ENCODE results near the gene LRRC45. TPM values are rescaled to one million over a fixed set of nuclear protein-coding genes. Genes with fewer than 3 reads are reported as not detected.

LRRC45 gene
- total RNA-seq, 2 donors from 2014 or later: 22.2 to 24.1 TPM

- Histone ChIP-seq H3K36me3 (peaks cover 47 to 48% of the 10 kb centered on the region in 2 donors), H3K27me3 (replicated peaks; ENCODE audit: insufficient read depth) (no peaks in the 10 kb centered on the region), H3K4me3 (no peak overlapping the region), H3K27ac (no peak overlapping the region), H3K4me1 (replicated peaks) (no peaks in the 10 kb centered on the region), H3K9me3 (no peaks in the 10 kb centered on the region)
- 91% methylated on average over 36 of the region's 36 CpGs for WGBS
- TF ChIP-seq POLR2A (IDR thresholded peaks at IDR 0.05) (no peak), POLR2AphosphoS5 (IDR thresholded peaks at IDR 0.05) (no peak)
- TF ChIP-seq, protein P1, sequence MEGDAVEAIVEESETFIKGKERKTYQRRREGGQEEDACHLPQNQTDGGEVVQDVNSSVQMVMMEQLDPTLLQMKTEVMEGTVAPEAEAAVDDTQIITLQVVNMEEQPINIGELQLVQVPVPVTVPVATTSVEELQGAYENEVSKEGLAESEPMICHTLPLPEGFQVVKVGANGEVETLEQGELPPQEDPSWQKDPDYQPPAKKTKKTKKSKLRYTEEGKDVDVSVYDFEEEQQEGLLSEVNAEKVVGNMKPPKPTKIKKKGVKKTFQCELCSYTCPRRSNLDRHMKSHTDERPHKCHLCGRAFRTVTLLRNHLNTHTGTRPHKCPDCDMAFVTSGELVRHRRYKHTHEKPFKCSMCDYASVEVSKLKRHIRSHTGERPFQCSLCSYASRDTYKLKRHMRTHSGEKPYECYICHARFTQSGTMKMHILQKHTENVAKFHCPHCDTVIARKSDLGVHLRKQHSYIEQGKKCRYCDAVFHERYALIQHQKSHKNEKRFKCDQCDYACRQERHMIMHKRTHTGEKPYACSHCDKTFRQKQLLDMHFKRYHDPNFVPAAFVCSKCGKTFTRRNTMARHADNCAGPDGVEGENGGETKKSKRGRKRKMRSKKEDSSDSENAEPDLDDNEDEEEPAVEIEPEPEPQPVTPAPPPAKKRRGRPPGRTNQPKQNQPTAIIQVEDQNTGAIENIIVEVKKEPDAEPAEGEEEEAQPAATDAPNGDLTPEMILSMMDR (IDR thresholded peaks at IDR 0.05): no peak
- intact Hi-C loops (cut with DNase I): no loop called here
- no peak for DNase-seq (ENCODE audit: low spot score)
Measured at GRCh38 chr17:82080048-82080788, 57.1 kb downstream of the LRRC45 start.

Other genes with a start within 250 kb of the LRRC45 start
- under 1 TPM in 1 of 2 donors, not detected in 1; 0.97 TPM for gene GCGR, start 219.2 kb upstream of the LRRC45 start, total RNA-seq
- 100 to 1,000 TPM in 1 of 2 donors, 10 to 100 TPM in 1; 83.6 to 150 TPM for gene MCRIP1, start 190.0 kb upstream of the LRRC45 start, total RNA-seq
- gene PPP1R27, start 188.3 kb upstream of the LRRC45 start, total RNA-seq: 1 to 10 TPM in 1 of 2 donors, not detected in 1; 1.6 TPM
- 1,000 to 10,000 TPM in 1 of 2 donors, 100 to 1,000 TPM in 1; 509 to 2,101 TPM for gene P4HB, start 162.8 kb upstream of the LRRC45 start, total RNA-seq
- 100 to 1,000 TPM; 193 to 274 TPM for gene ARHGDIA, start 152.0 kb upstream of the LRRC45 start, total RNA-seq
- gene ALYREF, start 131.7 kb upstream of the LRRC45 start, total RNA-seq: 100 to 1,000 TPM in 1 of 2 donors, 10 to 100 TPM in 1; 83.9 to 108 TPM
- 100 to 1,000 TPM; 128 to 278 TPM for gene ANAPC11, start 131.6 kb upstream of the LRRC45 start, total RNA-seq
- gene NPB, start 121.1 kb upstream of the LRRC45 start, total RNA-seq: 10 to 100 TPM in 1 of 2 donors, 1 to 10 TPM in 1; 9.8 to 10.9 TPM
- 10 to 100 TPM; 51.4 to 69.2 TPM for gene PCYT2, start 111.9 kb upstream of the LRRC45 start, total RNA-seq
- 10 to 100 TPM; 22.4 to 39.9 TPM for gene SIRT7, start 105.1 kb upstream of the LRRC45 start, total RNA-seq
- gene MAFG, start 95.6 kb upstream of the LRRC45 start, total RNA-seq: 10 to 100 TPM; 11.3 to 27.7 TPM
- gene PYCR1, start 86.0 kb upstream of the LRRC45 start, total RNA-seq: 10 to 100 TPM; 35.0 to 91.2 TPM
- gene MYADML2, start 76.1 kb upstream of the LRRC45 start, total RNA-seq: under 1 TPM in 1 of 2 donors, not detected in 1; 0.14 TPM
- 1 to 10 TPM in 1 of 2 donors, under 1 TPM in 1; 0.50 to 8.3 TPM for gene NOTUM, start 62.1 kb upstream of the LRRC45 start, total RNA-seq
- gene ASPSCR1, start 45.7 kb upstream of the LRRC45 start, total RNA-seq: 10 to 100 TPM; 30.7 to 39.7 TPM
- gene CENPX, start 427 bp upstream of the LRRC45 start, total RNA-seq: 100 to 1,000 TPM in 1 of 2 donors, 10 to 100 TPM in 1; 84.9 to 263 TPM
- gene RAC3, start 8.4 kb downstream of the LRRC45 start, total RNA-seq: 10 to 100 TPM; 41.8 to 93.9 TPM
- gene DCXR, start 14.4 kb downstream of the LRRC45 start, total RNA-seq: 100 to 1,000 TPM; 235 to 744 TPM
- 10 to 100 TPM; 48.8 to 92.7 TPM for gene RFNG, start 28.5 kb downstream of the LRRC45 start, total RNA-seq
- gene GPS1, start 28.6 kb downstream of the LRRC45 start, total RNA-seq: 100 to 1,000 TPM; 163 to 182 TPM
- gene DUS1L, start 42.5 kb downstream of the LRRC45 start, total RNA-seq: 100 to 1,000 TPM in 1 of 2 donors, 10 to 100 TPM in 1; 95.9 to 119 TPM
- 100 to 1,000 TPM; 192 to 388 TPM for gene FASN, start 74.9 kb downstream of the LRRC45 start, total RNA-seq
- 10 to 100 TPM; 57.6 to 62.8 TPM for gene CCDC57, start 189.5 kb downstream of the LRRC45 start, total RNA-seq
- gene SLC16A3, start 205.7 kb downstream of the LRRC45 start, total RNA-seq: 10 to 100 TPM in 1 of 2 donors, 1 to 10 TPM in 1; 5.0 to 69.2 TPM

All from prostate gland (tissue), 2 donors.